Endometrial microvascular endothelial cells (primary cell): ENCODE measurements around the gene SMIM38. TPM values are rescaled to one million over a fixed set of nuclear protein-coding genes. Genes with fewer than 3 reads are reported as not detected.

Source experiments
- in situ Hi-C: cut with HindIII; loops from 2 replicates; pipeline ENCODE4 v1.10.0; 2017; ENCODE audit warnings: low sequenced_read_pairs, low pct_unique_long_range_greater_than_20kb; ENCODE audit errors: inconsistent ontology term
- total RNA-seq: library from RNA; depleted of rRNA; stranded (reverse); fragments of >200 nt; gene quantifications from one replicate; pipeline ENCODE4 v1.2.3, GENCODE V29; 2015; ENCODE audit errors: inconsistent ontology term

The SMIM38 gene
- total RNA-seq, 1 donor from 2014 or later, result not detected

GRCh38 chr11:69154211-69154913 is 1.4 kb upstream of the SMIM38 start:
- in situ Hi-C loops, result no loop called here

- in situ Hi-C loops, result no loop called here
Measured at GRCh38 chr11:69154938-69155301, 815 bp upstream of the SMIM38 start.

- in situ Hi-C loops, result no loop called here
Measured at GRCh38 chr11:69156235-69156639, 502 bp downstream of the SMIM38 start.

GRCh38 chr11:69156673-69157155 is 979 bp downstream of the SMIM38 start:
- in situ Hi-C loops, result no loop called here

- in situ Hi-C loops, result no loop called here
Measured at GRCh38 chr11:69157156-69157821, 1.6 kb downstream of the SMIM38 start.

GRCh38 chr11:69157822-69158231 is 2.1 kb downstream of the SMIM38 start:
- in situ Hi-C loops, result no loop called here

GRCh38 chr11:69158301-69159149 is 2.8 kb downstream of the SMIM38 start:
- in situ Hi-C loops, result no loop called here

GRCh38 chr11:69159150-69159852 is 3.6 kb downstream of the SMIM38 start:
- in situ Hi-C loops, result no loop called here

GRCh38 chr11:69160296-69161116 is 4.8 kb downstream of the SMIM38 start:
- in situ Hi-C loops, result no loop called here

- in situ Hi-C loops, result no loop called here
Measured at GRCh38 chr11:69161117-69161407, 5.3 kb downstream of the SMIM38 start.

GRCh38 chr11:69162505-69162904 is 6.8 kb downstream of the SMIM38 start:
- in situ Hi-C loops, result no loop called here

GRCh38 chr11:69163842-69164241 is 8.1 kb downstream of the SMIM38 start:
- in situ Hi-C loops, result no loop called here

GRCh38 chr11:69164824-69165223 is 9.1 kb downstream of the SMIM38 start:
- in situ Hi-C loops, result no loop called here

GRCh38 chr11:69165775-69166174 is 10.0 kb downstream of the SMIM38 start:
- in situ Hi-C loops, result no loop called here

- in situ Hi-C loops, result no loop called here
Measured at GRCh38 chr11:69166218-69167115, 10.7 kb downstream of the SMIM38 start.

- in situ Hi-C loops, result no loop called here
Measured at GRCh38 chr11:69167130-69167915, 11.6 kb downstream of the SMIM38 start.
